ENCODE measurements around the gene CAMTA1. TPM values are rescaled to one million over a fixed set of nuclear protein-coding genes. Genes with fewer than 3 reads are reported as not detected.

The CAMTA1 gene
- total and polyA plus RNA-seq, 9 of the 15 experiments (the other 6 are each of a cell fraction or from before 2014, with no cell fraction given): 43.9 to 161 (median 65.9) TPM

GRCh38 chr1:6935361-6935883 is 150.2 kb downstream of the CAMTA1 start:
- in situ Hi-C loops (cut with MboI) (no loop called here), intact Hi-C loops (cut with micrococcal nuclease) (no loop called here)
- no peaks in the 10 kb centered on the region for H3K9me1 ChIP-seq (ENCODE audit: control insufficient read depth, insufficient read depth, low read length)
- H3K4me2 ChIP-seq (ENCODE audit: insufficient read depth, low read length): no peak overlapping the region
- H3K4me3 ChIP-seq: no peak overlapping the region
- H3K79me2 ChIP-seq (ENCODE audit: control insufficient read depth, insufficient read depth, low read length): no peaks in the 10 kb centered on the region
- ATAC-seq: no peak
- no peak overlapping the region for H3K27ac ChIP-seq (ENCODE audit: extremely low read depth, low read depth, low read length)
- no peak overlapping the region for H3K9ac ChIP-seq (ENCODE audit: insufficient read depth in 1 of 2, low read depth in 2 of 2, low read length in 2 of 2)
- H3K36me3 ChIP-seq (ENCODE audit: control insufficient read depth, insufficient read depth, low read length): no peaks in the 10 kb centered on the region
- no peak for FAIRE-seq
- H4K20me1 ChIP-seq (replicated peaks; ENCODE audit: control insufficient read depth, insufficient read depth, low read length): peaks cover 9% of the 10 kb centered on the region; the same call in 1 of the 2 replicates
- CTCF ChIA-PET (ENCODE audit: low intra/inter-chr PET ratio): no interaction called here
- no peaks in the 10 kb centered on the region for H3K4me1 ChIP-seq (replicated peaks in 1 of 2; ENCODE audit: control insufficient read depth in 2 of 2, insufficient read depth in 2 of 2, low read length in 2 of 2)
- TF ChIP-seq CBFA2T3 (IDR thresholded peaks at IDR 0.05) (peak; percentile 41; the same call in 1 of the 2 replicates), ARID2 (IDR thresholded peaks at IDR 0.05) (no peak)
- DNase-seq (ENCODE audit: extremely low read depth in 1 of 4, low spot score in 3 of 4): no peak
- under 1% methylated on average over 12 of the region's 12 CpGs for WGBS (ENCODE audit: insufficient coverage, low coverage, missing lambda C conversion rate)
- H3K9me3 ChIP-seq (replicated peaks; ENCODE audit: control insufficient read depth, insufficient read depth, low read depth, low read length): no peaks in the 10 kb centered on the region
- POLR2A ChIA-PET: no interaction called here
- H3K27me3 ChIP-seq (ENCODE audit: control insufficient read depth in 2 of 2, insufficient read depth in 2 of 2, low read length in 2 of 2): peaks cover 29 to 41% of the 10 kb centered on the region in 2 experiments
- H2AFZ ChIP-seq (ENCODE audit: low read depth, low read length): no peak overlapping the region
- no TSS peak for BruUV-seq (replicated peaks)

GRCh38 chr1:6935911-6936690 is 150.8 kb downstream of the CAMTA1 start:
- CTCF ChIA-PET (ENCODE audit: low intra/inter-chr PET ratio): no interaction called here
- no peak overlapping the region for H3K9ac ChIP-seq (ENCODE audit: insufficient read depth in 1 of 2, low read depth in 2 of 2, low read length in 2 of 2)
- no peaks in the 10 kb centered on the region for H3K79me2 ChIP-seq (ENCODE audit: control insufficient read depth, insufficient read depth, low read length)
- H3K4me3 ChIP-seq: no peak overlapping the region
- peaks cover 24 to 35% of the 10 kb centered on the region in 2 experiments for H3K27me3 ChIP-seq (ENCODE audit: control insufficient read depth in 2 of 2, insufficient read depth in 2 of 2, low read length in 2 of 2)
- no peak for FAIRE-seq
- H3K9me3 ChIP-seq (replicated peaks; ENCODE audit: control insufficient read depth, insufficient read depth, low read depth, low read length): no peaks in the 10 kb centered on the region
- DNase-seq (ENCODE audit: extremely low read depth in 1 of 4, low spot score in 3 of 4): no peak
- in situ Hi-C loops (cut with MboI): no loop called here
- no TSS peak for BruUV-seq (replicated peaks)
- intact Hi-C loops (cut with micrococcal nuclease): no loop called here
- H3K27ac ChIP-seq (ENCODE audit: extremely low read depth, low read depth, low read length): no peak overlapping the region
- no peak for ATAC-seq
- H3K9me1 ChIP-seq (ENCODE audit: control insufficient read depth, insufficient read depth, low read length): no peaks in the 10 kb centered on the region
- no peaks in the 10 kb centered on the region for H3K4me1 ChIP-seq (replicated peaks in 1 of 2; ENCODE audit: control insufficient read depth in 2 of 2, insufficient read depth in 2 of 2, low read length in 2 of 2)
- POLR2A ChIA-PET: no interaction called here
- no peak overlapping the region for H2AFZ ChIP-seq (ENCODE audit: low read depth, low read length)
- 2% methylated on average over 8 of the region's 8 CpGs for WGBS (ENCODE audit: insufficient coverage, low coverage, missing lambda C conversion rate)
- no peak overlapping the region for H3K4me2 ChIP-seq (ENCODE audit: insufficient read depth, low read length)
- peaks cover 9% of the 10 kb centered on the region; the same call in 1 of the 2 replicates for H4K20me1 ChIP-seq (replicated peaks; ENCODE audit: control insufficient read depth, insufficient read depth, low read length)
- H3K36me3 ChIP-seq (ENCODE audit: control insufficient read depth, insufficient read depth, low read length): no peaks in the 10 kb centered on the region
- no peak for TF ChIP-seq ZNF518B (CRISPR knock-in tag; IDR thresholded peaks at IDR 0.05)
- TF ChIP-seq ETS1 (conservative IDR thresholded peaks at IDR 0.05; ENCODE audit: control insufficient read depth, low read depth, low read length): no peak
- TF ChIP-seq ZMIZ1 (IDR thresholded peaks at IDR 0.05; ENCODE audit: low read depth in 2 of 2, low read length in 2 of 2): no peak
